Central memory CD4-positive, alpha-beta T cell (primary cell): ENCODE measurements around the gene SLC35D1.
"Not testable (repeated sequence)": the region's sequence is repeated elsewhere in the genome, so short reads cannot be mapped to it uniquely, and the experiment has no call there.

Source experiments
- DNase-seq: peaks from one replicate; pipeline ENCODE4 v3.0.0; 2022

The SLC35D1 gene

GRCh38 chr1:66982561-66983260, 71.2 kb downstream of the SLC35D1 start:
- no peak for DNase-seq

DNA sequence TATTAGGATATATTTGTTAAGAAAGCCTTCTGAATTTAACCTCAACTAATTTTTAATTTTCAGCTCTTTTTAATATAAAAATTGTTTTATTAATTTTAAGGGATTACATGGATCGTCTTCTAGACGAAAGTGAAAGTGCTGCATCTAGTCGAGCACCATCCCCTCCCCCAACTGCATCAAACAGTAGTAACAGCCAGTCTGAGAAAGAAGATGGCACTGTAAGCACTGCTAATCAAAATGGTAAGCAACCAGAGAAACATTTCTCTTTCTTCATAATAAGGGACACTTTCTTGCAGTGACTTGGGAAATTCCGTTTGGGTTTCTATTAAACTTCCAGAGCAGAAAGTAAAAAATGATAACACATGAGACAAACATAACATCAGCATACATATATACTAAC, 72.3 kb downstream of the SLC35D1 start:
- peak; percentile 54 for DNase-seq

DNA sequence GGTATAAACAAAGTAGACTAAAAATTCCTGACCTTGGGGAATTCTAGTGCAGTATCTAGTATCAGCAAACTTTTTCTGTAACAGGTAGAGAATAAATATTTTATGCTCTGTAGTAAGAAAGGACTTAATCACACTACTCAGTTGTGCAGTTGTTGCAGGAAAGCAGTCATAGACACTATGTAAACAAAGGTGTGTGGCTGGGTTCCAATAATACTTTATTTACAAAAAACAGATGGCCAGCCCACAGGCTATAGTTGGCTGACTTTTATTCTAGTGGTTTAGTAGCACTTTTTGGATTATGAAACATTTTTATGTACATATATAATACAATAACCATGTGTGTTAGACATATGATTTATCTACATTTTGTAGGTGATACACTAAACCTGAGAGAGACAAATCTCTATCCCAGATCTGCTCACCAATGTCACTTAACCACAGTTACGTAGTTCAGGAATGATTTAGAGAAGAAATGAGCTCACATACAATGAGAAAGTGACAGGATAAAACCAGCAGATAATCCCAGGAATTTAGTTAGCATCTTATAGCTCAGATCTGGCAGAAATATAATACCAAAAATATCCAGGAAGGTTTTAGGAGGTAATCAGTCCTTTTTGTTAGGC, 73.1 kb downstream of the SLC35D1 start:
- DNase-seq, result no peak

DNA sequence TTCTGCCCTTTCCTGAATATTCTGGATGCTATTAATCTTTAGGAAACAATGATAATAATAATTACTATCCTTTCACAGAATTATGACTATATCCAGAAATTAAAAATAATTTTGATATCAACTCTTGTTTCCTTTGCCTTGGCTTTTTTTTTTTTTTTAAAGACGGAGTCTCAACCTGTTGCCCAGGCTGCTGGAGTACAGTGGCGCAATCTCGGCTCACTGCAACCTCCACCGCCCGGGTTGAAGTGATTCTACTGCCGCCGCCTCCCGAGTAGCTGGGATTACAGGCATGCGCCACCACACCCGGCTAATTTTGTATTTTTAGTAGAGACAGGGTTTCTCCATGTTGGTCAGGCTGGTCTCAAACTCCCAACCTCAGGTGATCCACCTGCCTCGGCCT, 74.3 kb downstream of the SLC35D1 start:
- DNase-seq, result not testable (repeated sequence)

GRCh38 chr1:66978201-66978600, 75.7 kb downstream of the SLC35D1 start:
- DNase-seq, result no peak

GRCh38 chr1:66968574-66968973, 85.4 kb downstream of the SLC35D1 start:
- no peak for DNase-seq

GRCh38 chr1:66966188-66966873, 87.6 kb downstream of the SLC35D1 start:
- not testable (repeated sequence) for DNase-seq

DNA sequence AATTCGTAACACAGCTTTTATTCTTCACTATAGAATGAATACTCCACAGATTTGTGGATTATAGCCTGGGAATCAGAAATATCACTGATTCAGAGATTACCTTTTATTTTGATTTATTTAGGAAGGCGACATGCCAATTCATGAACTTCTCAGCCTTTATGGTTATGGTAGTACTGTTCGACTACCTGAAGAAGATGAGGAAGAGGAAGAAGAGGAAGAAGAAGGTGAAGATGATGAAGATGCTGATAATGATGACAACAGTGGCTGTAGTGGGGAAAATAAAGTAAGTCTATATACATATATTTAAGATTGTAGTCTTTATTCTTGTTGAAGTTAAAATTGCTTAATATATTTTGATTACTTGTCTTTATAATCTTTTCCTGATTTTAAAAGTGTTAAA, 96.0 kb downstream of the SLC35D1 start:
- DNase-seq, result no peak

- DNase-seq, result no peak
These were observed 99.7 kb downstream of the SLC35D1 start for GRCh38 chr1:66954208-66954607.

GRCh38 chr1:66951513-66951912, 102.4 kb downstream of the SLC35D1 start:
- no peak for DNase-seq
